ENCODE data around the gene FBXO41. TPM values are rescaled to one million over a fixed set of nuclear protein-coding genes. Genes with fewer than 3 reads are reported as not detected.

FBXO41 gene
- total RNA-seq: 1 to 10 TPM; 1.7 to 3.1 (median 3.0) TPM
- polyA plus RNA-seq: 1 to 10 TPM; 2.4 to 2.9 TPM
- long read RNA-seq, donor 1, partial matches to known transcripts: 0 of 2 reads
- long read RNA-seq, donor 1, other reads (novel, unspliced or antisense): 2 of 2 reads
- long read RNA-seq, donor 2: 0 reads
- long read RNA-seq, donor 3, partial matches to known transcripts: 1 of 5 reads
- long read RNA-seq, donor 3, other reads (novel, unspliced or antisense): 3 of 5 reads

DNA sequence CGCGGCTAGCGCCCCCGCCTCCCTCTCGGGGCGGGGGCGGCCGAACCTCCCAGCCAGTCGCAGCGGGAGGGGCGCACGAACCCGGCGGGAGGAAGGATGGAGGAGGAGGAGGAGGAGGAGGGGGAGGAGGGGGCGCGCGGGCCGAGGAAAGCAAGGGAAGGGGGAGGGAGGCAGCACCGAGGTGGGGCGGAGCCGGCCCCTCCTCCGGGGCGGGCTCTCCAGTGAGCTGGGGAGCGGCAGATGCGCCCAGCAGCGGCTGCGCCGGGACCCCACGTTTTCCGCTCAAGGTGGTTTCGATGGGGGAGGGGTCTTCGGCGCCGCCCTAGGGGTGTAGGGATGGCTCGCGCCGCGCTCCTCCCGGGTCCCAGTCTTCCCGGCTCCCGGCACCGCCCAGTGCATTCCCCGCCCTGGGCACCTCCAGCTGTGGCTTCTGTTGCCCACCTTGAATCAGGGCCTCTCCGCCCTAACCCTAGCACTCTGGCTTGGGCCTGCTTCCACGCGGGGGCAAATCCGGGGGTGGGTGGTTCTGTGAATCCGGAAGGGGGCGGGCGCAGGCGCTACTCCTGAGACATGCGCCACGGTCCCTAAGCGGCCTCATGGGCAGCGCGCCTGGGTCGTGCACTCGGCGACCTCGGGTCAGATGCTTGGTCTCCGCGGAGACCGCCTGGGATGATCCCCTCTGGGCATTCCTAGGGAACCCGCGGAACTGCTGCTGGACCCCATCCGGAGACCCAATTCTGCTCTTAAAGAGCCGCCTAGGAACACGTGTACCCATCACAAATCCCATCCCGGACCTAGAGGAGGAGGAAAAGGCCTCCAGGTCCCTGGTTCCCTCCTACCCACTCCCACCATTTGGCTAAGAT lies at the start of gene FBXO41:
Gene FBXO41 (minus strand): TSS at position 183 of the 863 bp plus-strand sequence. CDS start 14,848 bp downstream, outside the sequence.
- 1 to 3% (median 2%) methylated on average over 45 to 68 of the region's 69 CpGs for WGBS, 3 donors
- Histone ChIP-seq H3K9me3 (no peaks in the 10 kb centered on the region), H3K36me3 (no peaks in the 10 kb centered on the region), H3K27ac (no peak within 1 kb of the TSS), H3K4me3 (peak within 1 kb of the TSS; percentile 60), H3K4me1 (ENCODE audit: insufficient read depth) (peaks cover 13% of the 10 kb centered on the region), H3K27me3 (no peaks in the 10 kb centered on the region)
- intact Hi-C loops (cut with DNase I): no loop called here
- TF ChIP-seq POLR2A (IDR thresholded peaks at IDR 0.05): no peak
- no peak for TF ChIP-seq CTCF (IDR thresholded peaks at IDR 0.05)
- no peak for TF ChIP-seq EP300 (IDR thresholded peaks at IDR 0.05)
- DNase-seq: peak in 4 of 5 donors; percentile 35 to 45 (median 44)

DNA sequence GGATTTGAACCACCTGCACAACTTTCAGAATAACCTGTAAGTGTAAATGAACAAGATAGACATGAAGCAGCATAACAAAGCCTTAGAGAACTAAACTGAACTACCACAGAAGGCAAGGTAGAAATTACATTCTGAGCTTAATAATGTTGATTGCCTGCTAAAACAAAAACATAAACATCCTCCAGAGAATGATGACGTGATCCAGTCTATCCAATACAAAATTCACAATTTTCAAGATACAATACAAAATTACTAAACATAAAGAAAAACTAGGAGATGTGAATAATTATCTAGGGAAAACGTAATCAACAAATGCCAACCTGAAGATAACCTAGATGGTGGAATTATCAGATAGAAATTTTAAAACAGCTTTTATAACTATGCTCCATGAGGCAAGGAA lies 49.8 kb upstream of the FBXO41 start:
- WGBS, 3 donors: 67 to 71% (median 67%) methylated on average over 2 of the region's 2 CpGs
- intact Hi-C loops (cut with DNase I): no loop called here
- Histone ChIP-seq H3K4me1 (ENCODE audit: insufficient read depth) (no peaks in the 10 kb centered on the region), H3K27ac (no peak overlapping the region), H3K4me3 (no peak overlapping the region), H3K27me3 (no peaks in the 10 kb centered on the region), H3K36me3 (no peaks in the 10 kb centered on the region), H3K9me3 (no peaks in the 10 kb centered on the region)
- no peak for DNase-seq
- TF ChIP-seq POLR2A (IDR thresholded peaks at IDR 0.05): no peak
- no peak for TF ChIP-seq EP300 (IDR thresholded peaks at IDR 0.05)
- no peak for TF ChIP-seq CTCF (IDR thresholded peaks at IDR 0.05)

DNA sequence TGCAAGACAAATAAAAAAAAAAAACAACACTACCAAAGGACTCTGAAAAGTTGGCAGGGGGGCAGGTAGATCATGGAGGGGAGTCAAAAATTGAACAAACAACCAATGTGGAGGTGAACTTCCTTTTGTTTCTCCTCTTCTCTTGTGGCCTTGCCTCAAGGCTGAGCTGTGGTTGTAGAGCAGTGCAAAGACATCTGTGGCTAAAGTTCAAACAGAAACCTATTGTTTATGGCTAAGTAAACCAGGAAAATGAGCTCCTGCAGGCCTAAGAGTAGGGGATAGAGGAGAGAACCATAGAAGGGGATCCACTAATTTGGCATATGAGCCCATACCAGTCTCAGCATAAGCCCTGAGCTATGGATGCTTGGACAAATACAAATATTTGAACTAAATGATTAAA lies 49.3 kb upstream of the FBXO41 start:
- Histone ChIP-seq H3K27ac (no peak overlapping the region), H3K4me3 (no peak overlapping the region), H3K27me3 (no peaks in the 10 kb centered on the region), H3K9me3 (no peaks in the 10 kb centered on the region), H3K36me3 (no peaks in the 10 kb centered on the region), H3K4me1 (ENCODE audit: insufficient read depth) (no peaks in the 10 kb centered on the region)
- TF ChIP-seq EP300 (IDR thresholded peaks at IDR 0.05) (no peak), POLR2A (IDR thresholded peaks at IDR 0.05) (no peak), CTCF (IDR thresholded peaks at IDR 0.05) (no peak)
- intact Hi-C loops (cut with DNase I): no loop called here
- DNase-seq: no peak

GRCh38 chr2:73324126-73324725 lies 39.9 kb upstream of the FBXO41 start:
- Histone ChIP-seq H3K4me1 (ENCODE audit: insufficient read depth) (no peaks in the 10 kb centered on the region), H3K4me3 (no peak overlapping the region), H3K27ac (no peak overlapping the region), H3K27me3 (no peaks in the 10 kb centered on the region), H3K36me3 (no peaks in the 10 kb centered on the region), H3K9me3 (no peaks in the 10 kb centered on the region)
- 27 to 43% (median 29%) methylated on average over 13 of the region's 13 CpGs for WGBS, 3 donors
- TF ChIP-seq CTCF (IDR thresholded peaks at IDR 0.05) (no peak), EP300 (IDR thresholded peaks at IDR 0.05) (no peak), POLR2A (IDR thresholded peaks at IDR 0.05) (no peak)
- intact Hi-C loops (cut with DNase I): no loop called here
- no peak for DNase-seq
